ENCODE results near the gene TSHR. TPM values are rescaled to one million over a fixed set of nuclear protein-coding genes. Genes with fewer than 3 reads are reported as not detected.
"Not testable (repeated sequence)": the region's sequence is repeated elsewhere in the genome, so short reads cannot be mapped to it uniquely, and the experiment has no call there.

The TSHR gene
- total RNA-seq, 3 donors from 2014 or later = 0.24 to 0.47 TPM; not detected in 1

GRCh38 chr14:81042438-81042837 is 87.0 kb downstream of the TSHR start:
- no peak overlapping the region for H3K4me3 Mint-ChIP-seq
- H3K9me3 Mint-ChIP-seq = peaks cover 8% of the 10 kb centered on the region
- no peak for ATAC-seq
- no peaks in the 10 kb centered on the region for H3K4me1 Mint-ChIP-seq (ENCODE audit: low read depth)
- H3K27me3 Mint-ChIP-seq (ENCODE audit: low read depth) = peaks cover under 1% of the 10 kb centered on the region
- DNase-seq = no peak
- H3K36me3 Mint-ChIP-seq (ENCODE audit: insufficient read depth) = peaks cover 2% of the 10 kb centered on the region

GRCh38 chr14:81051547-81051946 is 96.1 kb downstream of the TSHR start:
- Mint-ChIP-seq H3K27me3 (ENCODE audit: low read depth) (peaks cover 6% of the 10 kb centered on the region), H3K36me3 (ENCODE audit: insufficient read depth) (no peaks in the 10 kb centered on the region), H3K9me3 (peaks cover 19% of the 10 kb centered on the region), H3K4me1 (ENCODE audit: low read depth) (no peaks in the 10 kb centered on the region), H3K4me3 (no peak overlapping the region)
- DNase-seq = no peak
- no peak for ATAC-seq

DNA sequence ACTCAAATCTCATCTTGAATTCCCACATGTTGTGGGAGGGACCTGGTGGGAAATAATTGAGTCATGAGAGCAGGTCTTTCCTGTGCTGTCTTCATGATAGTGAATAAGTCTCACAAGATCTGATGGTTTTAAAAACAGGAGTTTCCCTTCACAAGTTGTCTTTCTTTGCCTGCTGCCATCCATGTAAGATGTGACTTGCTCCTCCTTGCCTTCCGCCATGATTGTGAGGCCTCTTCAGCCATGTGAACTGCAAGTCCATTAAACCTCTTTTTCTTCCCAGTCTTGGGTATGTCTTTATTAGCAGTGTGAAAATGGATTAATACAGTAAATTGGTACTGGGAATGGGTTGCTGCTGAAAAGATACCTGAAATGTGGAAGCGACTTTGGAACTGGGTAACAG is 98.6 kb downstream of the TSHR start:
- H3K27me3 Mint-ChIP-seq (ENCODE audit: low read depth); H3K4me3 Mint-ChIP-seq; ATAC-seq; H3K36me3 Mint-ChIP-seq (ENCODE audit: insufficient read depth); H3K4me1 Mint-ChIP-seq (ENCODE audit: low read depth); DNase-seq: not testable (repeated sequence)
- H3K9me3 Mint-ChIP-seq = peaks cover 19% of the 10 kb centered on the region

DNA sequence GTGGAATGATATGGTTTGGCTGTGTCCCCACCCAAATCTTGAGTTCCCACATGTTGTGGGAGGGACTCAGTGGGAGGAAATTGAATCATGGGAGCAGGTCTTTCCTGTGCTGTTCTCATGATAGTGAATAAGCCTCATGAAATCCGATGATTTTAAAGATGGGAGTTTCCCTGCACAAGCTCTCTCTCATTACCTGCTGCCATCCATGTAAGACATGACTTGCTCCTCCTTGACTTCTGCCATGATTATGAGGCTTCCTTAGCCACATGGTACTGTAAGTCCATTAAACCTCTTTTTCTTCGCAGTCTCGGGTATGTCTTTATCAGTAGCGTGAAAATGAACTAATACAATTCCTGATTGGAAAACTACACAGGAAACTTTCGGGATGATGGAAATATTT is 100.5 kb downstream of the TSHR start:
- ATAC-seq = no peak
- H3K4me3 Mint-ChIP-seq = no peak overlapping the region
- no peaks in the 10 kb centered on the region for H3K4me1 Mint-ChIP-seq (ENCODE audit: low read depth)
- H3K9me3 Mint-ChIP-seq = peaks cover 19% of the 10 kb centered on the region
- H3K36me3 Mint-ChIP-seq (ENCODE audit: insufficient read depth) = no peaks in the 10 kb centered on the region
- H3K27me3 Mint-ChIP-seq (ENCODE audit: low read depth) = peaks cover 2% of the 10 kb centered on the region
- no peak for DNase-seq

GRCh38 chr14:81062380-81062779 is 107.0 kb downstream of the TSHR start:
- ATAC-seq (no peak), DNase-seq (no peak)
- Mint-ChIP-seq H3K4me3 (no peak overlapping the region), H3K9me3 (no peaks in the 10 kb centered on the region), H3K36me3 (ENCODE audit: insufficient read depth) (no peaks in the 10 kb centered on the region), H3K4me1 (ENCODE audit: low read depth) (no peaks in the 10 kb centered on the region), H3K27me3 (ENCODE audit: low read depth) (peaks cover 2% of the 10 kb centered on the region)

DNA sequence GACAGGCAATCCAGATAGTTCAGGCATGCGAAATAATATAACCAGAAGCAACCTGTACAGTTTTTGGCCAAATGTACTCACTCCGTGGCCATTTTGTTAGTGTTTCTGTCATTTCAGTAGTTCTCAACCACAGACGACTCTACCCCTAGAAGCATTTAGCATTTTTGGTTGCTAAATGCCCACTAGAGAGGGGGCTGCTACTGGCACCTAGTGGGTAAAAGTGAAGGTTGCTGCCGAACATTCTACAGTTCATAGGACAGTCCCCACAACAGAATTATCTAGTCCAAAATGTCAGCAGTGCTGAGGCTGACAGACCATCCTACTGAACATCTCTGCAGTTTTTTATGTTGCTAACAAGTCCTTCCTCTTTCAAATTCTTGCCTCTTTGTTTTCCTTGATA is 107.4 kb downstream of the TSHR start:
- H3K9me3 Mint-ChIP-seq = no peaks in the 10 kb centered on the region
- no peaks in the 10 kb centered on the region for H3K4me1 Mint-ChIP-seq (ENCODE audit: low read depth)
- ATAC-seq = peak; percentile 58 to 73
- H3K27me3 Mint-ChIP-seq (ENCODE audit: low read depth) = peaks cover 2% of the 10 kb centered on the region
- H3K36me3 Mint-ChIP-seq (ENCODE audit: insufficient read depth) = no peaks in the 10 kb centered on the region
- H3K4me3 Mint-ChIP-seq = no peak overlapping the region
- DNase-seq = no peak

DNA sequence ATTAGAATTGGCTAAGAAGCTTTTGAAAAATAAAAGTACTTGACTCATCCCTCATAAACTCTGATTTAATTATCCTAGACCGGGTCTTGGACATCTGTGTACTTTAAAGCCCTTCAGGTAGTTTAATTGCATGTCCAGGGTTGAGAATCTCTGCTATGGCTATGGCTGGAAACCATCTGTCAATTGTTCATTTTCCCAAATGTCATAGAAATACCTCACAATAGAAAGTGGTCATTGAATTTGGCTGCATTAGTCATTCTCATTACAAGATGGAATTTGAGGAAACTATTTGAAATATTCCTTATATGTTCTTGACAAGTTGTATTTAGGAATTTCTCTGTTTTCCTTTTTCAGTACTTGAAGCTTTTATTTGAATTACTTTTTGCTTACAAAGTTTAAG is 111.3 kb downstream of the TSHR start:
- Mint-ChIP-seq H3K4me3 (no peak overlapping the region), H3K27me3 (ENCODE audit: low read depth) (no peaks in the 10 kb centered on the region), H3K36me3 (ENCODE audit: insufficient read depth) (no peaks in the 10 kb centered on the region), H3K9me3 (peaks cover 16% of the 10 kb centered on the region), H3K4me1 (ENCODE audit: low read depth) (no peaks in the 10 kb centered on the region)
- ATAC-seq (no peak), DNase-seq (no peak)

DNA sequence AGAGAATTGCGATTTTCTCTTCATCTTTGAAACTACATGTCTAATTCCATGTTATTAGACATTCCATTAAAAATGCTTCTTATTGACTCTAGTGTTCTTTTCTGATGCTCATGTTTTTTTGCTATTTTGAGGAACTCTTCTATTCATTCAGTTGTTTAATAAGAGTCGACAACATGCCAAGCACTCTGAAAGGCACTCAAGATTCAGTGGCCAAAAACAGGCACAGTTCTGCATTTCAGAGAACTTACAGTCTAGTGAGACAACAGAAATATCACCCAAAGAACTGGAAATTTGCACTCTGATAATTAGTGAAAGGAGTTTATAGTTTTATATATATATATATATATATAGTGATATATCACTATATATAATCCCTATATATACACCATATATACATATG is 111.7 kb downstream of the TSHR start:
- no peaks in the 10 kb centered on the region for H3K4me1 Mint-ChIP-seq (ENCODE audit: low read depth)
- no peaks in the 10 kb centered on the region for H3K27me3 Mint-ChIP-seq (ENCODE audit: low read depth)
- H3K4me3 Mint-ChIP-seq = no peak overlapping the region
- no peak for ATAC-seq
- H3K9me3 Mint-ChIP-seq = peaks cover 16% of the 10 kb centered on the region
- H3K36me3 Mint-ChIP-seq (ENCODE audit: insufficient read depth) = no peaks in the 10 kb centered on the region
- DNase-seq = no peak

DNA sequence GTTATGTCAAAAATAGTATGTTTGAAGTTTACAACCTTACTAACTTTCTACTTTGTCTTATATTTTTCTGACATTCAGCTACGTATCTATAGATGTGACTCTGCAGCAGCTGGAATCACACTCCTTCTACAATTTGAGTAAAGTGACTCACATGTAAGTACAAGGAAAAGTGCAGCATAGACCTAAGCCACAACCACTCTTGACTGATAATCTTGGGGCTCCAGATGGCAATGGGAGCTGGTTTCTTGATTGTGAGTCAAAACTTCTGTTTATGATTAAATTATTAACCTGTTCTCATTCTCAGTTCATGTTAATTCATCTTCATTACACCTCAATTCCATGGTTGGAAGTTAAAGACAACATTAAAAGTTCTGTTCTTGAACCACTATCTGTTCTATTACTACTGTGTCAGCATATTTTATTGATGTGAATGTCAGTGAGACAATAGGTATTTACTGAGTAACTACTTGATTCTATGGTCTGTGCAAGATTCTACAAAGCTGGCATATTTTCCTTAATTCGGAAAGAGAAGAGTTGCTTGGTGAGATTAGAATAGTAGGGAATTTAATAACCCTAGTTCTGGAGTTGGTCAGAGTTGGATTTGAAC is 112.9 kb downstream of the TSHR start:
- H3K4me3 Mint-ChIP-seq = no peak overlapping the region
- H3K36me3 Mint-ChIP-seq (ENCODE audit: insufficient read depth) = no peaks in the 10 kb centered on the region
- no peaks in the 10 kb centered on the region for H3K27me3 Mint-ChIP-seq (ENCODE audit: low read depth)
- H3K9me3 Mint-ChIP-seq = peaks cover 16% of the 10 kb centered on the region
- H3K4me1 Mint-ChIP-seq (ENCODE audit: low read depth) = no peaks in the 10 kb centered on the region
- DNase-seq (no peak), ATAC-seq (no peak)

- DNase-seq (no peak), ATAC-seq (no peak)
- Mint-ChIP-seq H3K4me3 (no peak overlapping the region), H3K9me3 (peaks cover 16% of the 10 kb centered on the region), H3K27me3 (ENCODE audit: low read depth) (no peaks in the 10 kb centered on the region), H3K36me3 (ENCODE audit: insufficient read depth) (no peaks in the 10 kb centered on the region), H3K4me1 (ENCODE audit: low read depth) (no peaks in the 10 kb centered on the region)
These were observed 115.1 kb downstream of the TSHR start for GRCh38 chr14:81070511-81070910.

- H3K9me3 Mint-ChIP-seq = no peaks in the 10 kb centered on the region
- ATAC-seq = no peak
- H3K36me3 Mint-ChIP-seq (ENCODE audit: insufficient read depth) = no peaks in the 10 kb centered on the region
- H3K27me3 Mint-ChIP-seq (ENCODE audit: low read depth) = no peaks in the 10 kb centered on the region
- H3K4me3 Mint-ChIP-seq = no peak overlapping the region
- no peaks in the 10 kb centered on the region for H3K4me1 Mint-ChIP-seq (ENCODE audit: low read depth)
- DNase-seq = no peak
These were observed 130.2 kb downstream of the TSHR start for GRCh38 chr14:81085596-81085995.

GRCh38 chr14:81087230-81087629 is 131.8 kb downstream of the TSHR start:
- no peaks in the 10 kb centered on the region for H3K36me3 Mint-ChIP-seq (ENCODE audit: insufficient read depth)
- no peaks in the 10 kb centered on the region for H3K27me3 Mint-ChIP-seq (ENCODE audit: low read depth)
- ATAC-seq = no peak
- no peaks in the 10 kb centered on the region for H3K4me1 Mint-ChIP-seq (ENCODE audit: low read depth)
- H3K4me3 Mint-ChIP-seq = no peak overlapping the region
- H3K9me3 Mint-ChIP-seq = no peaks in the 10 kb centered on the region
- DNase-seq = no peak

DNA sequence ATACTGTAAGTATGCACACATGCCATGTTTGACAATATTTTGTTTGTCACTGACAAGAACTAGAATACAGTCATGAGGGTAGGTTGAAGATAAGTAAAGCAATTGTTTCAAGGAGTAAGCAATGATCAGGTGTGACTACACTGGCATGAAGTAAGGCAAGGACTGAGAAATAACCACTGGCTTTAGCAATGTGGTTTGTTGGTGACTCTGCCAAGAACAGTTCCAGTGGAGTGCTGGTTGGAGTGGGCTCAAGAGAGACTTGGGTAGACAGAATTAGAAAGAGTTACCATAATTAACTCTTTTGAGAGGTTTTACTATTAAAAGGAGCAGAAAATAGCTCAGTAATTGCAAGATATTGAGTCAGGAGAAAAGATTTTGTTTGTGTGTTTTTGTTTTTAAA is 135.7 kb downstream of the TSHR start:
- ATAC-seq (no peak), DNase-seq (no peak)
- Mint-ChIP-seq H3K9me3 (no peaks in the 10 kb centered on the region), H3K36me3 (ENCODE audit: insufficient read depth) (no peaks in the 10 kb centered on the region), H3K4me3 (no peak overlapping the region), H3K27me3 (ENCODE audit: low read depth) (no peaks in the 10 kb centered on the region), H3K4me1 (ENCODE audit: low read depth) (no peaks in the 10 kb centered on the region)

GRCh38 chr14:81091660-81092059 is 136.2 kb downstream of the TSHR start:
- Mint-ChIP-seq H3K4me3 (no peak overlapping the region), H3K27me3 (ENCODE audit: low read depth) (no peaks in the 10 kb centered on the region), H3K36me3 (ENCODE audit: insufficient read depth) (no peaks in the 10 kb centered on the region), H3K9me3 (no peaks in the 10 kb centered on the region), H3K4me1 (ENCODE audit: low read depth) (no peaks in the 10 kb centered on the region)
- ATAC-seq (no peak), DNase-seq (no peak)

- DNase-seq = no peak
- no peaks in the 10 kb centered on the region for H3K36me3 Mint-ChIP-seq (ENCODE audit: insufficient read depth)
- no peak overlapping the region for H3K4me3 Mint-ChIP-seq
These were observed 138.2 kb downstream of the TSHR start for GRCh38 chr14:81093651-81094050.

GRCh38 chr14:81095539-81095938 is 140.1 kb downstream of the TSHR start:
- DNase-seq (no peak), ATAC-seq (no peak)
- no peak overlapping the region for H3K4me3 Mint-ChIP-seq
- no peaks in the 10 kb centered on the region for H3K4me1 Mint-ChIP-seq (ENCODE audit: low read depth)
- no peaks in the 10 kb centered on the region for H3K36me3 Mint-ChIP-seq (ENCODE audit: insufficient read depth)
- H3K9me3 Mint-ChIP-seq = no peaks in the 10 kb centered on the region
- H3K27me3 Mint-ChIP-seq (ENCODE audit: low read depth) = peaks cover 2% of the 10 kb centered on the region

More at GRCh38 chr14:81093651-81094050, 138.2 kb downstream of the TSHR start:
- H3K27me3 Mint-ChIP-seq (ENCODE audit: low read depth) = no peaks in the 10 kb centered on the region
- H3K4me1 Mint-ChIP-seq (ENCODE audit: low read depth) = no peaks in the 10 kb centered on the region
- no peaks in the 10 kb centered on the region for H3K9me3 Mint-ChIP-seq
- ATAC-seq = no peak
